ENCODE measurements around the gene HAPSTR1. TPM values are rescaled to one million over a fixed set of nuclear protein-coding genes. Genes with fewer than 3 reads are reported as not detected.

HAPSTR1 gene
- total and polyA plus RNA-seq, 2 of the 13 experiments (the other 11 are each of a cell fraction or from before 2014, with no cell fraction given): 25.2 to 83.2 TPM

- no peak for TF ChIP-seq FOXP4 (CRISPR knock-in tag; IDR thresholded peaks at IDR 0.05)
- peak; percentile 98 for TF ChIP-seq ZFY (CRISPR knock-in tag; IDR thresholded peaks at IDR 0.05)
- TF ChIP-seq, protein P1, sequence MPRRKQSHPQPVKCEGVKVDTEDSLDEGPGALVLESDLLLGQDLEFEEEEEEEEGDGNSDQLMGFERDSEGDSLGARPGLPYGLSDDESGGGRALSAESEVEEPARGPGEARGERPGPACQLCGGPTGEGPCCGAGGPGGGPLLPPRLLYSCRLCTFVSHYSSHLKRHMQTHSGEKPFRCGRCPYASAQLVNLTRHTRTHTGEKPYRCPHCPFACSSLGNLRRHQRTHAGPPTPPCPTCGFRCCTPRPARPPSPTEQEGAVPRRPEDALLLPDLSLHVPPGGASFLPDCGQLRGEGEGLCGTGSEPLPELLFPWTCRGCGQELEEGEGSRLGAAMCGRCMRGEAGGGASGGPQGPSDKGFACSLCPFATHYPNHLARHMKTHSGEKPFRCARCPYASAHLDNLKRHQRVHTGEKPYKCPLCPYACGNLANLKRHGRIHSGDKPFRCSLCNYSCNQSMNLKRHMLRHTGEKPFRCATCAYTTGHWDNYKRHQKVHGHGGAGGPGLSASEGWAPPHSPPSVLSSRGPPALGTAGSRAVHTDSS (CRISPR knock-in tag; conservative IDR thresholded peaks at IDR 0.05): peak; percentile 17; the same call in 1 of the 2 replicates
- TF ChIP-seq TRIM22 (IDR thresholded peaks at IDR 0.05): no peak
- no peak for TF ChIP-seq ZBTB7A (CRISPR knock-in tag; IDR thresholded peaks at IDR 0.05)
- TF ChIP-seq, protein P2, sequence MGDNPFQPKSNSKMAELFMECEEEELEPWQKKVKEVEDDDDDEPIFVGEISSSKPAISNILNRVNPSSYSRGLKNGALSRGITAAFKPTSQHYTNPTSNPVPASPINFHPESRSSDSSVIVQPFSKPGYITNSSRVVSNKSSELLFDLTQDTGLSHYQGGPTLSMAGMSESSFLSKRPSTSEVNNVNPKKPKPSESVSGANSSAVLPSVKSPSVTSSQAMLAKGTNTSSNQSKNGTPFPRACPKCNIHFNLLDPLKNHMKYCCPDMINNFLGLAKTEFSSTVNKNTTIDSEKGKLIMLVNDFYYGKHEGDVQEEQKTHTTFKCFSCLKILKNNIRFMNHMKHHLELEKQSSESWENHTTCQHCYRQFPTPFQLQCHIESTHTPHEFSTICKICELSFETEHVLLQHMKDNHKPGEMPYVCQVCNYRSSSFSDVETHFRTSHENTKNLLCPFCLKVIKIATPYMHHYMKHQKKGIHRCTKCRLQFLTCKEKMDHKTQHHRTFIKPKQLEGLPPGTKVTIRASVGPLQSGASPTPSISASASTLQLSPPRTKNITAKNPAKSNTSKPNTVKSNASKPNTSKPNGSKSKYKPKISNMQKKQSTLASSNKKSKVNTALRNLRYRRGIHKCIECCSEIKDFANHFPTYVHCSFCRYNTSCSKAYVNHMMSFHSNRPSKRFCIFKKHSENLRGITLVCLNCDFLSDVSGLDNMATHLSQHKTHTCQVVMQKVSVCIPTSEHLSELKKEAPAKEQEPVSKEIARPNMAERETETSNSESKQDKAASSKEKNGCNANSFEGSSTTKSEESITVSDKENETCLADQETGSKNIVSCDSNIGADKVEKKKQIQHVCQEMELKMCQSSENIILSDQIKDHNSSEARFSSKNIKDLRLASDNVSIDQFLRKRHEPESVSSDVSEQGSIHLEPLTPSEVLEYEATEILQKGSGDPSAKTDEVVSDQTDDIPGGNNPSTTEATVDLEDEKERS (CRISPR knock-in tag; IDR thresholded peaks at IDR 0.05): no peak
- no peak for TF ChIP-seq SIN3A (IDR thresholded peaks at IDR 0.05; ENCODE audit: borderline replicate concordance, low read depth, low read length)
- TF ChIP-seq NBN (conservative IDR thresholded peaks at IDR 0.05): no peak
- TF ChIP-seq SALL2 (CRISPR knock-in tag; IDR thresholded peaks at IDR 0.05): peak; percentile 16; the same call in 1 of the 2 replicates
- TF ChIP-seq, protein P3, sequence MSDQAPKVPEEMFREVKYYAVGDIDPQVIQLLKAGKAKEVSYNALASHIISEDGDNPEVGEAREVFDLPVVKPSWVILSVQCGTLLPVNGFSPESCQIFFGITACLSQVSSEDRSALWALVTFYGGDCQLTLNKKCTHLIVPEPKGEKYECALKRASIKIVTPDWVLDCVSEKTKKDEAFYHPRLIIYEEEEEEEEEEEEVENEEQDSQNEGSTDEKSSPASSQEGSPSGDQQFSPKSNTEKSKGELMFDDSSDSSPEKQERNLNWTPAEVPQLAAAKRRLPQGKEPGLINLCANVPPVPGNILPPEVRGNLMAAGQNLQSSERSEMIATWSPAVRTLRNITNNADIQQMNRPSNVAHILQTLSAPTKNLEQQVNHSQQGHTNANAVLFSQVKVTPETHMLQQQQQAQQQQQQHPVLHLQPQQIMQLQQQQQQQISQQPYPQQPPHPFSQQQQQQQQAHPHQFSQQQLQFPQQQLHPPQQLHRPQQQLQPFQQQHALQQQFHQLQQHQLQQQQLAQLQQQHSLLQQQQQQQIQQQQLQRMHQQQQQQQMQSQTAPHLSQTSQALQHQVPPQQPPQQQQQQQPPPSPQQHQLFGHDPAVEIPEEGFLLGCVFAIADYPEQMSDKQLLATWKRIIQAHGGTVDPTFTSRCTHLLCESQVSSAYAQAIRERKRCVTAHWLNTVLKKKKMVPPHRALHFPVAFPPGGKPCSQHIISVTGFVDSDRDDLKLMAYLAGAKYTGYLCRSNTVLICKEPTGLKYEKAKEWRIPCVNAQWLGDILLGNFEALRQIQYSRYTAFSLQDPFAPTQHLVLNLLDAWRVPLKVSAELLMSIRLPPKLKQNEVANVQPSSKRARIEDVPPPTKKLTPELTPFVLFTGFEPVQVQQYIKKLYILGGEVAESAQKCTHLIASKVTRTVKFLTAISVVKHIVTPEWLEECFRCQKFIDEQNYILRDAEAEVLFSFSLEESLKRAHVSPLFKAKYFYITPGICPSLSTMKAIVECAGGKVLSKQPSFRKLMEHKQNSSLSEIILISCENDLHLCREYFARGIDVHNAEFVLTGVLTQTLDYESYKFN (CRISPR knock-in tag; conservative IDR thresholded peaks at IDR 0.05): no peak
- TF ChIP-seq, protein P4, sequence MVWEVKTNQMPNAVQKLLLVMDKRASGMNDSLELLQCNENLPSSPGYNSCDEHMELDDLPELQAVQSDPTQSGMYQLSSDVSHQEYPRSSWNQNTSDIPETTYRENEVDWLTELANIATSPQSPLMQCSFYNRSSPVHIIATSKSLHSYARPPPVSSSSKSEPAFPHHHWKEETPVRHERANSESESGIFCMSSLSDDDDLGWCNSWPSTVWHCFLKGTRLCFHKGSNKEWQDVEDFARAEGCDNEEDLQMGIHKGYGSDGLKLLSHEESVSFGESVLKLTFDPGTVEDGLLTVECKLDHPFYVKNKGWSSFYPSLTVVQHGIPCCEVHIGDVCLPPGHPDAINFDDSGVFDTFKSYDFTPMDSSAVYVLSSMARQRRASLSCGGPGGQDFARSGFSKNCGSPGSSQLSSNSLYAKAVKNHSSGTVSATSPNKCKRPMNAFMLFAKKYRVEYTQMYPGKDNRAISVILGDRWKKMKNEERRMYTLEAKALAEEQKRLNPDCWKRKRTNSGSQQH (CRISPR knock-in tag; IDR thresholded peaks at IDR 0.05; ENCODE audit: low read depth): peak; percentile 14; the same call in 1 of the 2 replicates
- TF ChIP-seq ZBTB21 (CRISPR knock-in tag; IDR thresholded peaks at IDR 0.05): no peak
- TF ChIP-seq, protein P5, sequence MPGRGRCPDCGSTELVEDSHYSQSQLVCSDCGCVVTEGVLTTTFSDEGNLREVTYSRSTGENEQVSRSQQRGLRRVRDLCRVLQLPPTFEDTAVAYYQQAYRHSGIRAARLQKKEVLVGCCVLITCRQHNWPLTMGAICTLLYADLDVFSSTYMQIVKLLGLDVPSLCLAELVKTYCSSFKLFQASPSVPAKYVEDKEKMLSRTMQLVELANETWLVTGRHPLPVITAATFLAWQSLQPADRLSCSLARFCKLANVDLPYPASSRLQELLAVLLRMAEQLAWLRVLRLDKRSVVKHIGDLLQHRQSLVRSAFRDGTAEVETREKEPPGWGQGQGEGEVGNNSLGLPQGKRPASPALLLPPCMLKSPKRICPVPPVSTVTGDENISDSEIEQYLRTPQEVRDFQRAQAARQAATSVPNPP (CRISPR knock-in tag; IDR thresholded peaks at IDR 0.05): peak; percentile 75; the same call in 1 of the 2 replicates
- TF ChIP-seq HDAC6 (IDR thresholded peaks at IDR 0.05; ENCODE audit: low read depth, low read length): no peak
- TF ChIP-seq DRAP1 (CRISPR knock-in tag; IDR thresholded peaks at IDR 0.05): no peak
Measured at GRCh38 chr16:9091867-9092281, 430 bp downstream of the HAPSTR1 start (continued).
